ENCODE data around the gene EDN3.

The EDN3 gene

GRCh38 chr20:59360934-59361333 is 60.5 kb downstream of the EDN3 start:
- DNase-seq (ENCODE audit: insufficient read length, low spot score), result no peak
- no peak for FAIRE-seq

GRCh38 chr20:59361411-59361810 is 61.0 kb downstream of the EDN3 start:
- no peak for FAIRE-seq
- no peak for DNase-seq (ENCODE audit: insufficient read length, low spot score)

GRCh38 chr20:59363101-59363500 is 62.7 kb downstream of the EDN3 start:
- DNase-seq (ENCODE audit: insufficient read length, low spot score) (no peak), FAIRE-seq (no peak)

- FAIRE-seq, result no peak
- DNase-seq (ENCODE audit: insufficient read length, low spot score), result no peak
Measured at GRCh38 chr20:59364611-59365010, 64.2 kb downstream of the EDN3 start.

GRCh38 chr20:59365611-59366285 is 65.3 kb downstream of the EDN3 start:
- DNase-seq (ENCODE audit: insufficient read length, low spot score) (no peak), FAIRE-seq (no peak)

GRCh38 chr20:59371431-59371830 is 71.0 kb downstream of the EDN3 start:
- FAIRE-seq, result no peak
- DNase-seq (ENCODE audit: insufficient read length, low spot score), result no peak

GRCh38 chr20:59374261-59374660 is 73.8 kb downstream of the EDN3 start:
- DNase-seq (ENCODE audit: insufficient read length, low spot score) (no peak), FAIRE-seq (no peak)

GRCh38 chr20:59375541-59375940 is 75.1 kb downstream of the EDN3 start:
- DNase-seq (ENCODE audit: insufficient read length, low spot score) (no peak), FAIRE-seq (no peak)
